ENCODE data around the gene PIMREG. TPM values are rescaled to one million over a fixed set of nuclear protein-coding genes. Genes with fewer than 3 reads are reported as not detected.

The PIMREG gene
- total RNA-seq, 3 donors from 2014 or later (not counting 1 experiment from before 2014, with no cell fraction given) = 0.73 to 1.4 (median 0.78) TPM

- H3K27me3 ChIP-seq (ENCODE audit: control insufficient read depth, insufficient read depth, low read length) = no peaks in the 10 kb centered on the region
- intact Hi-C loops (cut with micrococcal nuclease) = no loop called here
- WGBS (ENCODE audit: insufficient coverage) = 90% methylated on average over 14 of the region's 14 CpGs
Observed at GRCh38 chr17:6458460-6458950, 14.2 kb downstream of the PIMREG start.

DNA sequence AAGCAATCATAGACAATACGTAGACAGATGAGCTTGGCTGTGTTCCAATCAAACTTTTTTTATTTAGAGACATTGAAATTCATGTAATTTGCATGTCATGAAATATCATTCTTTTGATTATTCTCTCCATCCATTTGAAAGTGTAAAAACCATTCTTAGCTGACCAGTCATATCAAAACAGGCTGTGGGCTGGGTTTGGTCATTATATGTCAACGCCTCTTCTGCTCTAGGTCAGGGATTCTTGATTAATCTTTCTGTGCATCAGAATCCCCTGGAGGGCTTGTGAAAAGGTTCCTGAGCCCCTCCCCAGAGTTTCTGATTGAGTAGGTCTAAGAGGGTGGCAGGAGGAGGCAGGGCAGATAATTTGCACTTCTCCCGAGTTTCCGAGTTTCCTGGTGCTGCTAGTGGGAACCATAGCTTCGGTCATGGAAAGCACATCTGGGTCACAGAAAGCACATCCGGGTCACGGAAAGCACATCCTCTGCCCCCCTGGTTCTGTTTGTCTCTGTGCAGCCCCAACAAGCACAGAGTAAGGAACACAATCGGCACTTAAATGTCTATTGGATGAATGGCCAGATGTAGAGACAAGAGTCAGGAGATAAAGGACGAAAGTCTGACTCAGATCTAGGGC, 16.4 kb downstream of the PIMREG start:
- Histone ChIP-seq H3K4me3 (ENCODE audit: low read length) (no peak overlapping the region), H3K27me3 (ENCODE audit: control insufficient read depth, insufficient read depth, low read length) (no peaks in the 10 kb centered on the region), H3K27ac (ENCODE audit: low read length) (no peak overlapping the region), H3K36me3 (ENCODE audit: control insufficient read depth, insufficient read depth, low read length) (no peaks in the 10 kb centered on the region), H3K9me3 (ENCODE audit: control insufficient read depth, insufficient read depth, low read length) (no peaks in the 10 kb centered on the region), H3K4me1 (ENCODE audit: control insufficient read depth, insufficient read depth, low read length) (no peaks in the 10 kb centered on the region)
- Mint-ChIP-seq H3K9me3 (no peaks in the 10 kb centered on the region), H3K36me3 (no peaks in the 10 kb centered on the region), H3K4me3 (no peak overlapping the region), H3K27ac (no peak overlapping the region), H3K4me1 (peaks cover 0 to 11% of the 10 kb centered on the region in 2 donors), H3K27me3 (ENCODE audit: low read depth in 2 of 2) (peaks cover under 1 to 6% of the 10 kb centered on the region in 2 donors)
- intact Hi-C loops (cut with micrococcal nuclease) = no loop called here
- TF ChIP-seq, protein P1, sequence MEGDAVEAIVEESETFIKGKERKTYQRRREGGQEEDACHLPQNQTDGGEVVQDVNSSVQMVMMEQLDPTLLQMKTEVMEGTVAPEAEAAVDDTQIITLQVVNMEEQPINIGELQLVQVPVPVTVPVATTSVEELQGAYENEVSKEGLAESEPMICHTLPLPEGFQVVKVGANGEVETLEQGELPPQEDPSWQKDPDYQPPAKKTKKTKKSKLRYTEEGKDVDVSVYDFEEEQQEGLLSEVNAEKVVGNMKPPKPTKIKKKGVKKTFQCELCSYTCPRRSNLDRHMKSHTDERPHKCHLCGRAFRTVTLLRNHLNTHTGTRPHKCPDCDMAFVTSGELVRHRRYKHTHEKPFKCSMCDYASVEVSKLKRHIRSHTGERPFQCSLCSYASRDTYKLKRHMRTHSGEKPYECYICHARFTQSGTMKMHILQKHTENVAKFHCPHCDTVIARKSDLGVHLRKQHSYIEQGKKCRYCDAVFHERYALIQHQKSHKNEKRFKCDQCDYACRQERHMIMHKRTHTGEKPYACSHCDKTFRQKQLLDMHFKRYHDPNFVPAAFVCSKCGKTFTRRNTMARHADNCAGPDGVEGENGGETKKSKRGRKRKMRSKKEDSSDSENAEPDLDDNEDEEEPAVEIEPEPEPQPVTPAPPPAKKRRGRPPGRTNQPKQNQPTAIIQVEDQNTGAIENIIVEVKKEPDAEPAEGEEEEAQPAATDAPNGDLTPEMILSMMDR (IDR thresholded peaks at IDR 0.05) = no peak
- ATAC-seq (no peak), DNase-seq (no peak)
- WGBS (ENCODE audit: insufficient coverage) = 82% methylated on average over 9 of the region's 9 CpGs

More at GRCh38 chr17:6458460-6458950, 14.2 kb downstream of the PIMREG start:
- Mint-ChIP-seq H3K9me3 (no peaks in the 10 kb centered on the region), H3K27ac (no peak overlapping the region), H3K4me3 (no peak overlapping the region), H3K36me3 (no peaks in the 10 kb centered on the region), H3K27me3 (ENCODE audit: low read depth in 2 of 2) (peaks cover 0 to 6% of the 10 kb centered on the region in 2 donors), H3K4me1 (peaks cover 11 to 26% of the 10 kb centered on the region in 2 donors)
- Histone ChIP-seq H3K4me1 (ENCODE audit: control insufficient read depth, insufficient read depth, low read length) (peaks cover 14% of the 10 kb centered on the region), H3K27ac (ENCODE audit: low read length) (no peak overlapping the region), H3K4me3 (ENCODE audit: low read length) (no peak overlapping the region), H3K36me3 (ENCODE audit: control insufficient read depth, insufficient read depth, low read length) (no peaks in the 10 kb centered on the region), H3K9me3 (ENCODE audit: control insufficient read depth, insufficient read depth, low read length) (no peaks in the 10 kb centered on the region)
- TF ChIP-seq, protein P1 (IDR thresholded peaks at IDR 0.05) = no peak
- DNase-seq (no peak), ATAC-seq (no peak)

DNA sequence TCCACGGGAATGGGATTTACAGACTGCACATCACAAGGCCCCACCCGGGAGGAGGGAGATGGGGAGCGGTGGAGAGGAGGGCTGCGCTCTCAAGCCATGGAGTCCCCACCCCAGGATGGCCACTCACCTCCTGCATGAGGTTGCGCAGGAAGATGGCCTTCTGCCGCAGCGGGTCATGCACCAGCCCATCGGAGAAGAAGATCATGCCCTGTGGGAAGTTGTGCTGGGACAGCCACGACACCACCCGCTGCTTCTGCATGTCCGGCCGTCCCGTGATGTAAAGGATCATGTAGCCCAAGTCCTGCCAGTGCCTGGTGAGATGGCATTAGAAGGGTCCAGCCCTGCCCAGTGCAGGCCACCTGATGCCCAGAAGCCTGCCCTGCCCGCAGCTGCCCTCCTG, 17.0 kb downstream of the PIMREG start:
- Mint-ChIP-seq H3K9me3 (no peaks in the 10 kb centered on the region), H3K27me3 (ENCODE audit: low read depth in 2 of 2) (peaks cover 3 to 6% of the 10 kb centered on the region in 2 donors), H3K36me3 (no peaks in the 10 kb centered on the region), H3K27ac (no peak overlapping the region), H3K4me3 (no peak overlapping the region), H3K4me1 (peaks cover 0 to 10% of the 10 kb centered on the region in 2 donors)
- no peak overlapping the region for H3K4me3 ChIP-seq (ENCODE audit: low read length)
- H3K36me3 ChIP-seq (ENCODE audit: control insufficient read depth, insufficient read depth, low read length) = no peaks in the 10 kb centered on the region
- no peaks in the 10 kb centered on the region for H3K4me1 ChIP-seq (ENCODE audit: control insufficient read depth, insufficient read depth, low read length)
- no peak for DNase-seq
- H3K27ac ChIP-seq (ENCODE audit: low read length) = no peak overlapping the region
- H3K27me3 ChIP-seq (ENCODE audit: control insufficient read depth, insufficient read depth, low read length) = no peaks in the 10 kb centered on the region
- intact Hi-C loops (cut with micrococcal nuclease) = no loop called here
- 96% methylated on average over 14 of the region's 14 CpGs for WGBS (ENCODE audit: insufficient coverage)
- no peak for ATAC-seq
- no peaks in the 10 kb centered on the region for H3K9me3 ChIP-seq (ENCODE audit: control insufficient read depth, insufficient read depth, low read length)
- TF ChIP-seq, protein P1 (IDR thresholded peaks at IDR 0.05) = no peak
